ENCODE results near the gene IRF7.

The IRF7 gene

GRCh38 chr11:606245-606644 lies 9.5 kb downstream of the IRF7 start:
- no peak for DNase-seq

GRCh38 chr11:605286-606129 lies 10.2 kb downstream of the IRF7 start:
- no peak for DNase-seq

- DNase-seq, result no peak
These were observed 12.6 kb downstream of the IRF7 start for GRCh38 chr11:603154-603553.

- DNase-seq, result no peak
These were observed 14.0 kb downstream of the IRF7 start for GRCh38 chr11:601573-602245.

GRCh38 chr11:598005-598680 lies 17.6 kb downstream of the IRF7 start:
- no peak for DNase-seq

- no peak for DNase-seq
These were observed 18.5 kb downstream of the IRF7 start for GRCh38 chr11:597166-597725.

- DNase-seq, result peak; percentile 40
These were observed 19.4 kb downstream of the IRF7 start for GRCh38 chr11:596374-596773.

- DNase-seq, result no peak
These were observed 20.4 kb downstream of the IRF7 start for GRCh38 chr11:595400-595799.

GRCh38 chr11:593347-593746 lies 22.4 kb downstream of the IRF7 start:
- DNase-seq, result no peak

- no peak for DNase-seq
These were observed 22.8 kb downstream of the IRF7 start for GRCh38 chr11:592918-593317.

GRCh38 chr11:592501-592900 lies 23.2 kb downstream of the IRF7 start:
- DNase-seq, result no peak

GRCh38 chr11:590997-591396 lies 24.8 kb downstream of the IRF7 start:
- DNase-seq, result no peak

GRCh38 chr11:589798-590197 lies 26.0 kb downstream of the IRF7 start:
- DNase-seq, result no peak

- DNase-seq, result peak; percentile 82
These were observed 27.8 kb downstream of the IRF7 start for GRCh38 chr11:587978-588380.

GRCh38 chr11:587546-587945 lies 28.2 kb downstream of the IRF7 start:
- DNase-seq, result no peak

- no peak for DNase-seq
These were observed 29.1 kb downstream of the IRF7 start for GRCh38 chr11:586376-587316.

GRCh38 chr11:584287-584686 lies 31.5 kb downstream of the IRF7 start:
- DNase-seq, result no peak

- DNase-seq, result no peak
These were observed 34.0 kb downstream of the IRF7 start for GRCh38 chr11:581752-582151.

- DNase-seq, result no peak
These were observed 34.4 kb downstream of the IRF7 start for GRCh38 chr11:581342-581741.

- no peak for DNase-seq
These were observed 35.7 kb downstream of the IRF7 start for GRCh38 chr11:579830-580601.

GRCh38 chr11:578276-579035 lies 37.3 kb downstream of the IRF7 start:
- DNase-seq, result no peak

Data from activated CD4-positive, alpha-beta T cell treated with anti-CD3 and anti-CD28 coated beads, Interleukin-10, Interleukin-2, amounts not matched to agents 100 ng/mL and 50 ng/mL, durations not matched to agents 16 hours and 8 hours (primary cell).